D721Med (cell line): ENCODE data around the gene NFYA.

Source experiments
- DNase-seq: peaks from one replicate; pipeline ENCODE4 v3.0.0; 2011; ENCODE audit warnings: low spot score; ENCODE audit not compliant: insufficient read length
- FAIRE-seq: peaks from 2 replicates; lab custom pipeline; 2011; peaks lifted over from hg19 to GRCh38; lab: Jason Lieb, UNC
- CTCF ChIP-seq: IDR thresholded peaks from 2 replicates; pipeline ENCODE4 v1.5.1; 2012; ENCODE audit warnings: mild to moderate bottlenecking, control low read depth; ENCODE audit not compliant: insufficient read depth; ENCODE audit errors: missing control alignments

Gene NFYA

DNA sequence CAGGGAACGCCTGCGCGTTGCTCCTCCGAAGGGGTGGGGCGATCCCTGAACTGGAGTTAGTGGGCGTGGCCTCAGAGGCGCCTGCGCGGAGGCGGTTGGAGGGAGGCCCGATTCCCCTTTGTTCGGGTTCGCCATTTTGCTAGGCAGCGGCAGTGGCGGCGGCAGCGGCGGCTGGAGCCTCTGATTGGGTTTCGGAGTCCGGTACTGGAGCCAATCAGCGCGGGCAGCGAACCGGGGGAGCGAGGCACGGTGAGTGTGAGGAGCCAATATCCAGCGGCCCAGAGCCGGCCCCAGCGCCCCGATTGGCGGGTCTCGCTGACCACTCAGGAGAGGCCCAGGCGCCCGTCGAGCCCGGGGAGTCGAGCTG lies at the start of gene NFYA:
NFYA (plus strand) TSS at position 139 of the 367 bp plus-strand sequence. CDS start 6,116 bp downstream, outside the sequence.
- FAIRE-seq (no peak), DNase-seq (peak; percentile 59)
- TF ChIP-seq CTCF, result no peak

GRCh38 chr6:41023114-41023513 lies 49.7 kb upstream of the NFYA start:
- TF ChIP-seq CTCF, result no peak
- DNase-seq (no peak), FAIRE-seq (no peak)

GRCh38 chr6:41025966-41026530 lies 46.7 kb upstream of the NFYA start:
- FAIRE-seq, result no peak
- TF ChIP-seq CTCF, result no peak
- DNase-seq, result no peak

DNA sequence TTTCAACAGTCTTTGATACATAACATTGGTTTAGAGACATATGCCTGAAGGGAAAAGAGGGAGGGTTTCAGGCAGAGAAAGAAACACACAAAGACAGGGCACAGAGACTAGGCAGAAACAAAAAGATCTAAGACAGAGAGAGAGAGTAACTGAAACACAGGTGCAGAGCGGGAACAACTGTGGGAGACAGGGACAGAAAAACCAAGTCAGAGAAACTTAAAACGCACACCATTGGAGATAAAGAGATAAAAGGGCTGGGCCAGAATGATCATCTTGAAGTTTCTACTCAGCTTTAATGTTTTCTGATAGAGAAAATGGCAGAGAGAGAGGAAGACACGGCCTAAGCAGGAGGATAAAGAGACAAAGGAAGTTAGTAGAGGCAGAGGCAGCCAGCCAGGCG lies 45.5 kb upstream of the NFYA start:
- FAIRE-seq (no peak), DNase-seq (no peak)
- TF ChIP-seq CTCF, result no peak

- FAIRE-seq, result no peak
These were observed 44.8 kb upstream of the NFYA start for GRCh38 chr6:41027799-41028560.

GRCh38 chr6:41028561-41029412 lies 44.0 kb upstream of the NFYA start:
- no peak for FAIRE-seq
- no peak for DNase-seq
- no peak for TF ChIP-seq CTCF

More at GRCh38 chr6:41027799-41028560, 44.8 kb upstream of the NFYA start:
- DNase-seq, result peak; percentile 69
- TF ChIP-seq CTCF, result peak; percentile 85

DNA sequence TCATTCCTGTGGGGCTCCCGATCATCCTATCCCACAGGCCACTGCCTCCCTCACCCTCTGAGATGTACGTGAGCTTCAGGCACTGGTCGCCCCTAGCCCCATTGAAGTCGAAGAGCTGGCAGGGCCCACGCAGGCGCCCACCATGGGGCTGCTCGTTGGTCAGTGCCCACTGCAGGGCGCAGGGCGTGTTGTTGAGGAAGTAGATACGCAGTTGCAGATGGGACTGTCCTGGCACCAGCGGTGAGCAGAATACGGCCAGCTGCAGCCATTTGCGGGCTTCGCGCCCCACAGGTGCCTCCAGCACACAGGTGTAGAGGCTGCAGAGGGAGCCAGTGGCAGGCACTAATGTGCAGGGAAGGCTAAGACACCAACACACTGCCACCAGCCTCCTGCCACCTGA lies 39.9 kb upstream of the NFYA start:
- TF ChIP-seq CTCF, result no peak
- DNase-seq (no peak), FAIRE-seq (no peak)
